HUES48 (cell line): ENCODE measurements around the gene FAM169A.
"Not testable (repeated sequence)": the region's sequence is repeated elsewhere in the genome, so short reads cannot be mapped to it uniquely, and the experiment has no call there.

Source experiments
- H3K27ac ChIP-seq: one replicate; pipeline ENCODE4 v1.7.0; 2013; ENCODE audit warnings: low read depth, low read length, inconsistent platforms
- H3K27me3 ChIP-seq: 2 replicates; pipeline ENCODE4 v1.6.1; 2013; ENCODE audit warnings: mild to moderate bottlenecking, low read length; ENCODE audit not compliant: control insufficient read depth, insufficient read depth
- H3K36me3 ChIP-seq: 2 replicates; pipeline ENCODE4 v1.6.1; 2013; ENCODE audit warnings: low read length; ENCODE audit not compliant: control insufficient read depth, insufficient read depth
- H3K4me1 ChIP-seq: 2 replicates; pipeline ENCODE4 v1.6.1; 2013; ENCODE audit warnings: mild to moderate bottlenecking, low read length; ENCODE audit not compliant: control insufficient read depth, insufficient read depth
- H3K4me3 ChIP-seq: 2 replicates; pipeline ENCODE4 v1.5.1; 2013; ENCODE audit warnings: mild to moderate bottlenecking, low read depth, low read length
- H3K9ac ChIP-seq: 2 replicates; pipeline ENCODE4 v1.6.1; 2013; ENCODE audit warnings: mild to moderate bottlenecking, low read depth, low read length, moderate library complexity
- H3K9me3 ChIP-seq: 2 replicates; pipeline ENCODE4 v1.6.1; 2013; ENCODE audit warnings: low read length; ENCODE audit not compliant: control insufficient read depth, insufficient read depth

FAM169A gene

DNA sequence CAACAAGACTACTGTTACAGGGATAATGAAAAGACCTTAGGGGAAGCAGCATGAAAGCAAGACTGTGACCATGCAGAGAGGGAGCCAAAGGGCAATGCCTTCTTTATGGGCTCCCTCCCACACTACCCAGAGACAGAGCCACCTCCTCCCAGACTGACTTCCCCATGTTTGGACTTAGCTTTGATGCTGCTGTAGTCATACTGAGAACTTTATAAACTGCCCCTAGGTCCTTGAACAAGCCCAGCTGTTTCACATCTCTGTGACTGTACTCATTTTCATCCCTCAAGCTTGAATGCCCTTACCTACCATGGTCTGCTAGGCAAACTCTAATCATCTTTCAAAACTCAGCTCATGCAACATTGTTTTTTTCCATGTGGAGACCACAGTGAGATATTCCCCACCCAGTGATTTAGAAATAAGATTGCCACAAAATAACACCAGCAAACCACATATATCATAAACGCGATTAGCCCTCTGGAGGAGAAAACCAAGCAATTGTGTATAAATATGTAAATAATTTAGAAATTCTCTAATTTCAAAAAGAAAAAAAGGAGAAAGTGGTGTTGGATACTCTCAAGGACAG, 23.4 kb upstream of the FAM169A start:
- Histone ChIP-seq H3K9ac (no peak overlapping the region), H3K4me1 (no peaks in the 10 kb centered on the region), H3K27me3 (no peaks in the 10 kb centered on the region), H3K9me3 (no peaks in the 10 kb centered on the region), H3K4me3 (no peak overlapping the region), H3K27ac (no peak overlapping the region), H3K36me3 (no peaks in the 10 kb centered on the region)

DNA sequence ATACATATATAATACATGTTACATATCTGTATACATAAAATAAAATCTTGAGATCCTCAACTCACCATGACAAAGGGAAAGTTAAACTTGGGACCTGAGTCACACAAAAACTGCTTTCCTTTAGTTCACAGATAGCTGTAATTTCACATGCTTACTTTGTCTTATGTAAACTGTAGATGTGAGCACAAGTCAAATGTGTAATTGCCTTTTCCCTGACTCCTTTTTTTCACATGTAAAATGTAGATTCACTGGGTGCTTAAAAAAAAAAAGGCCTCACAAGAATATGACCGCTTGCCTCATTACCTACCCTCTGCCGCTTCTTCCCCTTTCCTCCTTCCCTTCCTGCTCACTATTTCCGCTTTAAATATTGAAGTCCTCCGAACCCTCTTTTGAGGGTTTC, 21.9 kb upstream of the FAM169A start:
- Histone ChIP-seq H3K9me3 (no peaks in the 10 kb centered on the region), H3K4me3 (no peak overlapping the region), H3K36me3 (no peaks in the 10 kb centered on the region), H3K9ac (no peak overlapping the region), H3K27ac (no peak overlapping the region), H3K27me3 (no peaks in the 10 kb centered on the region), H3K4me1 (peaks cover 8% of the 10 kb centered on the region)

DNA sequence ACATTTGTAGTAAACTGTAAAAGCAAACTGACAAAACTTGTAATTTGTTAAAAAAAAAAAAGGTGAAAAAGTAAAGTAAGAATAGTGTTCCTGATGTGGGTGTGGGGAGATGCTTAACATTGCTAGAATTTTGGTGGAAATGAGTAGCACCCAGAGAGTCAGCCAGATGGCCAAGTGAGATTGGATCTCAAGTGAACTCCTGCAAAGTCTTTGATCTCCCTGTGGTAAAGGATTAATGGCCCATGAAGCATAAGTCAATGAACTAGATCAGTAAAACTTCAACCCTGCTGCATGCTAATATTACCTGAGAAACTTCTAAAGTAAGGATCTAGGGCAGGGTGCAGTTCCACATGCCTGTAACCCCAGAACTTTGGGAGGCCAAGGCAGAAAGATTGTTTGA, 19.0 kb upstream of the FAM169A start:
- H3K4me1 ChIP-seq, result peaks cover 11% of the 10 kb centered on the region
- no peak overlapping the region for H3K9ac ChIP-seq
- no peaks in the 10 kb centered on the region for H3K36me3 ChIP-seq
- no peaks in the 10 kb centered on the region for H3K27me3 ChIP-seq
- H3K27ac ChIP-seq, result no peak overlapping the region
- no peak overlapping the region for H3K4me3 ChIP-seq
- no peaks in the 10 kb centered on the region for H3K9me3 ChIP-seq

DNA sequence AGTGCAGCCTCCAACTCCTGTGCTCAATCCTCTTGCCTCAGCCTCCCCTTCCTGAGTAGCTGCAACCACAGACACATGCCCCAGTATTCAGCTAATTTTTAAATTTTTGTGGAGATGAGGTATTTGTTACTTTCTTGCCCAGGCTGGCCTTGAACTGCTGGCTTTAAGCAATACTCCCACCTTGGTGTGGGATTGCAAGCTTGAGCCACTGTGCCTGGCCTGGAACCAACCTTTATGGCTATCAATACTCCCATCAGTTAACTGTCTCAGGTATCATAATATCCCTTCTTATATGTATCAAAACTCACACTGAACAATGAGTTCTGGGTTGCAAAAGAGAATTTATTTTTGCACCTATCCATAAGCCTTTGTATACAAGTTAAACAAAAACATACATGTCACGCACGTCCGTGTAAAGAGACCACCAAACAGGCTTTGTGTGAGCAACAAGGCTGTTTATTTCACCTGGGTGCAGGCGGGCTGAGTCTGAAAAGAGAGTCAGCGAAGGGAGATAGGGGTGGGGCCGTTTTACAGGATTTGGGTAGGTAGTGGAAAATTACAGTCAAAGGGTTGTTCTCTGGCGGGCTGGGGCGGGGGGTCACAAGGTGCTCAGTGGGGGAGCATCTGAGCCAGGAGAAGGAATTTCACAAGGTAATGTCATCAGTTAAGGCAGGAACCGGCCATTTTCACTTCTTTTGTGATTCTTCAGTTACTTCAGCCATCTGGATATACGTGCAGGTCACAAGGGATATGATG, 16.4 kb upstream of the FAM169A start:
- H3K9ac ChIP-seq, result peak overlapping the region; percentile 48; the same call in 1 of the 2 replicates
- H3K4me3 ChIP-seq, H3K36me3 ChIP-seq: not testable (repeated sequence)

DNA sequence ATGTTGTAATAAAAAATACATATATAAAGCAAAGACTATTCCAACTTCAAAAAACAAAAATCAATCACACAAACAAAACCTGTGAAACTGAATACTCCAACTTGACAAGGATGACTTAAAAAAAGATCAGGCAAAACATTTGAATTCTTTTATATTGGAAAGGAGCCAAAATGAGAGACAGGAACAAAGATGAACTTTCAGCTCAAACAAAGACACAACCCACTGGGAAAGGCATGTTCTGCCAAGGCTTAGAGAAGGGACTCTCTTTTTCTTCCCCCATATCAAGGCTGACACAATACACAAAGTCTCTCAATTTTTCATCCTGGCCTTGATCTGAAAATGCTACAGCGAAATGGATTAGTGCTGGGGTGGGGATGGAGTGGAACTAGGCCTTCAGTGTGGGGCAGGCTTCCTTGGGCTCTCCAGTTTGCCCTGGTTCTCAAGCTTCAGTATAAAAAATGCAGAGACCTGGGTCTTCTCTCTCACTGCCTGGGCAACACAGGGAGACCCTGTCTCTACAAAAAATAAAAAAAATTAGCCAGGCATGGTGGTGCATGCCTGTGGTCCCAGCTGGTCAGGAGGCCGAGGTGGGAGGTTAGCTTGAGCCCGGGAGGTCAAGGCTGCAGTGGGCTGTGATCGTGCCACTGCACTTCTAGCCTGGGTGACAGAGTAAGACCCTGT, 11.6 kb upstream of the FAM169A start:
- Histone ChIP-seq H3K36me3 (no peaks in the 10 kb centered on the region), H3K9ac (no peak overlapping the region), H3K4me3 (no peak overlapping the region), H3K27me3 (no peaks in the 10 kb centered on the region), H3K9me3 (no peaks in the 10 kb centered on the region; the same call in 1 of the 2 replicates), H3K4me1 (peaks cover 3% of the 10 kb centered on the region; the same call in 1 of the 2 replicates), H3K27ac (no peak overlapping the region)

More for the DNA sequence above, 16.4 kb upstream of the FAM169A start:
- peaks cover 11% of the 10 kb centered on the region for H3K4me1 ChIP-seq
- H3K9me3 ChIP-seq, H3K27me3 ChIP-seq: not testable (repeated sequence)
- H3K27ac ChIP-seq, result peak overlapping the region; percentile 64

DNA sequence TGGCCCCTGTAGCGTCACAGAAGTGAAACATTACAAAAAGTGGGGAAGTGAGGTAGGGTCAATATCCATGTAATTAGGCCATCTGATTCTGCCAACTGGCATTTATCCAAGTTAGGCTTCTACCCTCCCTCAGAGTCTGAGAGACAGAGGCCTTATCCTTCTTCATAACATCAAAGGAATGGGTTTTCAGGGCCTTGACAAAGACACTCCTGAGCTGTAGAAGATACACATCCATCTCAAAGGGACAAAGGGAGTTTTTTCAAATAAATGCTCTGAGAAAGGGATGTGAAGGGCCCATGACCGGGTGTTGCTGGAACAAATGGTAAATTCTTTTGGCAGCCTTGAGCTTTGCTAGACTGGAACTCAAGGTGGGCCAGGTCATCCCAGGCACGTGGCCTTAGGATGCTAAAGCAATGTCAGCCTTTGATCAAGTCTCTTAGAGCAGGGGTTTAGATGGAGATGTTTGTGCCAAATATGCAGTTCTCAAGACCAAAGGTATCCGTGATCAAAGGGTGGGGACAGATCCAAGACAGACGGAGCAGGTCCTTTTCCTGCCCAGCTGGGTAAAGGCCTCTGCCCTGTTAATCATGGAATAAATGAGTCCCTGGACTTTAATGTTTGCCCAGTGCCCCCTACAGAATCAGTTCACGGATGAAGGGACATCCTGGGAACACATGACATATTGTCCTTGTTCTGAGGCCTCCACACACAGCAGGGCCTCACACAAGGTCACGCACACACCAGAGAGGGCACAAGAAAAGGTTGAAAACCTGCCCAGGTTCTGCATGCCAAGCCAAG, 10.0 kb upstream of the FAM169A start:
- Histone ChIP-seq H3K9me3 (no peaks in the 10 kb centered on the region; the same call in 1 of the 2 replicates), H3K36me3 (no peaks in the 10 kb centered on the region), H3K27ac (no peak overlapping the region), H3K4me1 (0 out of 2 replicates have a peak, but pooled peaks cover 3% of the 10 kb centered on the region), H3K4me3 (no peak overlapping the region), H3K9ac (no peak overlapping the region), H3K27me3 (no peaks in the 10 kb centered on the region)

DNA sequence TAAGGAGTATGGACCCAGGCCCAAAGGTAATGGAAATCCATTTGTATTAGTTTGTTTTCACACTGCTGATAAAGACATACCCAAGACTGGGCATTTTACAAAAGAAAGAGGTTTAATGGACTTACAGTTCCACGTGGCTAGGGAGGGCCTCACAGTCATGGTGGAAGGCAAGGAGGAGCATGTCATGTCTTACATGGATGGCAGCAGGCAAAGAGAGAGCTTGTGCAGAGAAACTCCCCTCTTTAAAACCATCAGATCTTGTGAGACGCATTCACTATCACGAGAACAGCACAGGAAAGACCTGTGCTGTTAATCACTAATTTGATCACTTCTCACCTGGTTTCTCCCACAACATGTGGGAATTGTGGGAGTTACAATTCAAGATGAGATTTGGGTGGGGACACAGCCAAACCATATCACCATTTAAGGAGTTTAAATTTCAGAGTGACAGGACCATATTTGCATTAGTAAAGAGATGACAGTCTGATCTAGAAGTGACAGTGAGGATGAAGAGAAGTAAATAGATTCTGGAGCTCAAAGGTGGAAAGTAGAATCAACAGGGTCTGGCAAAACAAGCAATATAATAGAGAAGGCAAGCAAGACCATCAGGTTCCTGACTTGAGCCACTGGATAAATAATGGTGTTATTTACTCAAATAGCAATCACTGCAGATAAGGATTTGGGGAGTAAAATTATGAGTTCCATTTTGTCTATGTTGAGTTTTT, 7.5 kb upstream of the FAM169A start:
- Histone ChIP-seq H3K9ac (no peak overlapping the region), H3K36me3 (no peaks in the 10 kb centered on the region), H3K27me3 (no peaks in the 10 kb centered on the region), H3K4me3 (no peak overlapping the region), H3K9me3 (no peaks in the 10 kb centered on the region; the same call in 1 of the 2 replicates), H3K27ac (no peak overlapping the region), H3K4me1 (peaks cover 15% of the 10 kb centered on the region)

DNA sequence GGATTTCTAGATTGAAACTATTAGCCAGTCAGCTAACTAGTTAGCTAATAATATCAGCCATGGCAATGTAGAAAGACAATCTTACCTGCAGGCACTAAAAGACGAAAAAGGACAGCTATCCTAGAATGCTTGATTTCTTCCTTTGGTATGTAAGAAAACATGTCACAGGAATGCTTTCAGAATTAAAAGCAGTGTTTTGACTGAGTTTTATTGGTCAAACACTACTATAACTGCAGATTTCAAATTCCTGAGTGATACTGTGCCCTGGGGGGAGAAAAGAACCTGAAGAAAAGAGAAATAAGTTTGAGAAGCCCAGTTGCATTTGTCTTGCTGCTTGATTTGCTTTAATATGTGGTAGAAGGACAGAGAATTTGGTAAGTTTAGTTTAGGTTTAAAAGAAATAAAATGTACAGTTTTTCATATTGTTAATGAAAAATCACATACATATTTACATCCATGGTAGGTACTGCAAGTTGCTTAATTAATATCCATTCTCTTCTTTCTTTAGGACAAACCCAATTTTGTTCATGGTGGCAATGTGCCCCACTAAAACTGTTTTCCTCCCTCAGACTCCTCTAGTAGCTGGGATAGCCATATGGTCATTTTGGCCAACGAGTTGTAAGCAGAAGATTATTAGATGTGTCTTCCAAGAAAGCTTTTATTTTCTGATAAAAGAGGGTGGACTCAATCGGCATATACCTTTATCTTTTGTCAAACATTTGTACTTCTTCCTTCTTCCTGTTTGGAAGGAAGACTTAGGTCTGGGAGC, 4.3 kb upstream of the FAM169A start:
- H3K9me3 ChIP-seq, result no peaks in the 10 kb centered on the region; the same call in 1 of the 2 replicates
- no peak overlapping the region for H3K4me3 ChIP-seq
- H3K36me3 ChIP-seq, result no peaks in the 10 kb centered on the region
- no peak overlapping the region for H3K9ac ChIP-seq
- H3K27ac ChIP-seq, result no peak overlapping the region
- no peaks in the 10 kb centered on the region for H3K27me3 ChIP-seq
- H3K4me1 ChIP-seq, result peaks cover 29% of the 10 kb centered on the region

DNA sequence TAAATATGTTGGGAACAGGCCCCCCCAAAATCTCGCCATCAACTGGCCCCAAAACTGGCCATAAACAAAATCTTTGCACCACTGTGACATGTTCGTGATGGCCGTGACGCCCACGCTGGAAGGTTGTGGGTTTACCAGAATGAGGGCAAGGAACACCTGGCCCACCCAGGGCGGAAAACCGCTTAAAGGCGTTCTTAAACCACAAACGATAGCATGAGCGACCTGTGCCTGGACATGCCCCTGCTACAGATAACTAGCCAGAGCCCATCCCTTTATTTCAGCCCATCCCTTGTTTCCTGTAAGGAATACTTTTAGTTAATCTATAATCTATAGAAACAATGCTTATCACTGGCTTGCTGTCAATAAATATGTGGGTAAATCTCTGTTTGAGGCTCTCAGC, 3.2 kb upstream of the FAM169A start:
- H3K9ac ChIP-seq, H3K27me3 ChIP-seq, H3K36me3 ChIP-seq, H3K9me3 ChIP-seq, H3K4me3 ChIP-seq: not testable (repeated sequence)
- H3K27ac ChIP-seq, result peak overlapping the region; percentile 10
- peaks cover 34% of the 10 kb centered on the region for H3K4me1 ChIP-seq
